B cell (primary cell): Measurements from ENCODE around the gene ANKRD34A. TPM values are rescaled to one million over a fixed set of nuclear protein-coding genes. Genes with fewer than 3 reads are reported as not detected.

Experiments
- ATAC-seq: fragments of 200-7000 bp; cut with Tn5 transposase; one replicate; pipeline ENCODE4 v1.10.0; 2021; ENCODE audit warnings: low read depth, mild to moderate bottlenecking, moderate number of reproducible peaks, moderate library complexity
- CTCF ChIA-PET: fragments of 350-600 bp; sonication (Branson Sonifier 250); formaldehyde crosslinking; loops from one replicate; lab custom pipeline; 2021; ENCODE audit warnings: antibody characterized with exemption, inconsistent platforms; lab: Charles Lee
- POLR2A ChIA-PET: fragments of 350-600 bp; sonication (Branson Sonifier 250); formaldehyde crosslinking; loops from one replicate; lab custom pipeline; 2021; ENCODE audit warnings: antibody characterized with exemption; lab: Charles Lee
- DNase-seq: peaks from one replicate; pipeline ENCODE4 v3.0.0; 2013
- H2AFZ ChIP-seq: 2 replicates; pipeline ENCODE4 v1.6.1; 2012; ENCODE audit warnings: mild to moderate bottlenecking, low read depth, low read length; ENCODE audit not compliant: insufficient read depth, poor library complexity, severe bottlenecking
- H3K27ac ChIP-seq, 2 donors: 1 replicate in 1 of 2; 2 replicates in 1 of 2; pipeline ENCODE4 v1.5.1; 2012 to 2013; ENCODE audit warnings: low read length in 2 of 2, mild to moderate bottlenecking in 2 of 2, moderate library complexity in 1 of 2
- H3K27me3 ChIP-seq, 4 experiments: fragments of 200-600 bp in 1 of 4; sonication (generic) in 1 of 4; replicated peaks in 1 of 4; 1 replicate in 2 of 4; 2 replicates in 2 of 4; pipeline versions ENCODE4 v1.6.1 to v1.7.0; 2013 to 2016; ENCODE audit warnings: low read length in 3 of 4, mild to moderate bottlenecking in 2 of 4, mixed read lengths in 1 of 4, moderate library complexity in 1 of 4; ENCODE audit not compliant: insufficient read depth in 4 of 4, control insufficient read depth in 3 of 4; ENCODE audit errors: control extremely low read depth in 1 of 4
- H3K36me3 ChIP-seq, 2 experiments: replicated peaks in 1 of 2; 1 replicate in 1 of 2; 2 replicates in 1 of 2; pipeline versions ENCODE4 v1.6.1 to v1.7.1; 2013; ENCODE audit warnings: low read length in 1 of 2; ENCODE audit not compliant: insufficient read depth in 2 of 2, control insufficient read depth in 1 of 2; ENCODE audit errors: control extremely low read depth in 1 of 2, extremely low read depth in 1 of 2
- H3K4me1 ChIP-seq, 2 donors: fragments of 200-600 bp in 1 of 2; sonication (generic) in 1 of 2; 1 replicate in 1 of 2; 2 replicates in 1 of 2; pipeline versions ENCODE4 v1.5.1 to v1.6.1; 2013 to 2017; ENCODE audit warnings: low read length in 2 of 2; ENCODE audit not compliant: control insufficient read depth in 2 of 2, insufficient read depth in 2 of 2
- H3K4me2 ChIP-seq: replicated peaks from 2 replicates; pipeline ENCODE3; 2012; ENCODE audit warnings: mild to moderate bottlenecking, low read depth, low read length; ENCODE audit not compliant: poor library complexity, severe bottlenecking
- H3K4me3 ChIP-seq, 5 experiments: fragments of 200-600 bp in 1 of 5; sonication (generic) in 1 of 5; 1 replicate in 3 of 5; 2 replicates in 2 of 5; pipeline versions ENCODE4 v1.5.1 to v1.7.0; 2011 to 2016; ENCODE audit warnings: low read length in 4 of 5, mild to moderate bottlenecking in 4 of 5, low read depth in 2 of 5, control low read depth in 1 of 5, moderate library complexity in 1 of 5; ENCODE audit not compliant: insufficient read depth in 1 of 5; ENCODE audit errors: control extremely low read depth in 1 of 5, extremely low read depth in 1 of 5
- H3K79me2 ChIP-seq: fragments of 200-600 bp; sonication (generic); one replicate; pipeline ENCODE4 v1.6.0; 2016; ENCODE audit warnings: low read length; ENCODE audit not compliant: control insufficient read depth, insufficient read depth
- H3K9ac ChIP-seq: fragments of 200-600 bp; sonication (generic); 2 replicates; pipeline ENCODE4 v1.6.1; 2017; ENCODE audit warnings: mild to moderate bottlenecking, low read length, moderate library complexity
- H3K9me3 ChIP-seq, 3 donors: one replicate each; pipeline versions ENCODE4 v1.6.1 to v1.7.1; 2013; ENCODE audit warnings: low read length in 2 of 3; ENCODE audit not compliant: control insufficient read depth in 2 of 3, insufficient read depth in 1 of 3; ENCODE audit errors: control extremely low read depth in 1 of 3
- H4K20me1 ChIP-seq: 2 replicates; pipeline ENCODE4 v1.6.0; 2012; ENCODE audit warnings: mild to moderate bottlenecking, low read length; ENCODE audit not compliant: insufficient read depth, control insufficient read depth, poor library complexity, severe bottlenecking
- H3K27ac Mint-ChIP-seq: one replicate; pipeline ENCODE4 v1.8.0; 2021; ENCODE audit warnings: mixed read lengths
- H3K27me3 Mint-ChIP-seq: one replicate; pipeline ENCODE4 v1.8.0; 2021; ENCODE audit warnings: mixed read lengths
- H3K4me1 Mint-ChIP-seq: one replicate; pipeline ENCODE4 v1.8.0; 2021; ENCODE audit warnings: mixed read lengths
- H3K4me3 Mint-ChIP-seq: one replicate; pipeline ENCODE4 v1.8.0; 2021; ENCODE audit warnings: mixed read lengths
- H3K9me3 Mint-ChIP-seq: one replicate; pipeline ENCODE4 v1.8.0; 2022; ENCODE audit warnings: mixed read lengths; ENCODE audit not compliant: insufficient read depth
- CTCF ChIP-seq: fragments of 200-600 bp; IDR thresholded peaks from one replicate; pipeline ENCODE4 v1.8.0; 2022; ENCODE audit warnings: antibody characterized with exemption, mild to moderate bottlenecking
- EZH2 ChIP-seq: IDR thresholded peaks from 2 replicates; pipeline ENCODE4 v1.6.1; 2012; ENCODE audit warnings: borderline replicate concordance, low read depth, mild to moderate bottlenecking, moderate library complexity, low read length; ENCODE audit not compliant: insufficient read depth, poor library complexity, severe bottlenecking
- whole genome bisulfite sequencing: methylation state at CpG from one replicate; pipeline ENCODE4 v1.1.5; 2013; ENCODE audit warnings: missing lambda C conversion rate; ENCODE audit not compliant: insufficient coverage; 5-methylcytosine and 5-hydroxymethylcytosine counted together
- intact Hi-C: fragments of 100-400 bp; cut with micrococcal nuclease; formaldehyde crosslinking; loops from one replicate; pipeline ENCODE4 v1.10.0; 2022
- polyA plus RNA-seq: library from polyadenylated mRNA; depleted of rRNA; stranded (reverse); fragments of >200 nt; gene quantifications from 2 replicates; pipeline ENCODE4 v1.2.3, GENCODE V29; 2012
- total RNA-seq, 2 donors: library from RNA; stranded (reverse); fragments of 120-200 nt in 1 of 2; gene quantifications; 1 replicate in 1 of 2; 2 replicates in 1 of 2; pipeline versions ENCODE4 v1.2.3 to v1.2.4, GENCODE V29; 2013 to 2022

The ANKRD34A gene
- total and polyA plus RNA-seq, 2 donors (not counting 1 experiment from before 2014, with no cell fraction given): 0.86 to 1.8 TPM

GRCh38 chr1:145918144-145918991, 46.0 kb downstream of the ANKRD34A start, which contains the start of gene PEX11B:
Gene PEX11B, minus strand, starts transcription at chr1:145918717. Its CDS starts 29 bp downstream, at chr1:145918688.
- no peak for TF ChIP-seq CTCF
- no peak for TF ChIP-seq EZH2
- ATAC-seq: peak; percentile 90
- Histone ChIP-seq H3K79me2 (peaks cover 14% of the 10 kb centered on the region), H3K36me3 (peaks cover 0 to 26% of the 10 kb centered on the region in 2 experiments), H3K27me3 (no peaks in the 10 kb centered on the region), H3K27ac (peak within 1 kb of the TSS; percentile 74 to 79), H3K4me2 (peak within 1 kb of the TSS; percentile 75), H4K20me1 (no peaks in the 10 kb centered on the region), H3K9ac (peak within 1 kb of the TSS; percentile 68), H3K4me3 (peak within 1 kb of the TSS; percentile 69 to 98 (median 80)), H3K9me3 (no peaks in the 10 kb centered on the region), H3K4me1 (peaks cover 15 to 24% of the 10 kb centered on the region in 2 donors), H2AFZ (peak within 1 kb of the TSS; percentile 90)
- peak within 1 kb of the TSS; percentile 92 for H3K4me3 Mint-ChIP-seq
- POLR2A ChIA-PET: interaction anchor here (0.5 to 2.5 kb wide), 17 partner anchors 9 to 121 kb away, joined by 3 to 28 read pairs (median 4); partner anchors contain the start of genes ANKRD34A, ANKRD35, LIX1L and PIAS3
- no peaks in the 10 kb centered on the region for H3K9me3 Mint-ChIP-seq
- intact Hi-C loops: loop anchor here (1.0 to 2.0 kb wide), 8 partner anchors 9 to 94 kb away; partner anchors contain the start of genes ANKRD34A, ANKRD35, LIX1L and NUDT17
- H3K27me3 Mint-ChIP-seq: no peaks in the 10 kb centered on the region
- peaks cover 36% of the 10 kb centered on the region for H3K4me1 Mint-ChIP-seq
- CTCF ChIA-PET: interaction anchor here (0.8 to 1.6 kb wide), 8 partner anchors 9 to 73 kb away, joined by 3 to 8 read pairs (median 4); partner anchors contain the start of genes ANKRD34A, NUDT17, POLR3GL and RBM8A
- DNase-seq: peak; percentile 97
- WGBS: under 1% methylated on average over 51 of the region's 51 CpGs
- H3K27ac Mint-ChIP-seq: peak within 1 kb of the TSS; percentile 95
